PC-9 (cell line): ENCODE measurements around the gene VANGL1.

Experiments
- EZH2 ChIP-seq: fragments of 200-600 bp; sonication (generic); IDR thresholded peaks from 2 replicates; pipeline ENCODE4 v1.8.0; 2017; ENCODE audit warnings: antibody characterized with exemption, low read depth
- TF ChIP-seq, protein P1 (sequence below): fragments of 200-600 bp; sonication (generic); conservative IDR thresholded peaks from 2 replicates; pipeline ENCODE4 v1.6.1; 2017; ENCODE audit warnings: mixed run types, antibody characterized with exemption, mild to moderate bottlenecking, moderate library complexity

DNA sequence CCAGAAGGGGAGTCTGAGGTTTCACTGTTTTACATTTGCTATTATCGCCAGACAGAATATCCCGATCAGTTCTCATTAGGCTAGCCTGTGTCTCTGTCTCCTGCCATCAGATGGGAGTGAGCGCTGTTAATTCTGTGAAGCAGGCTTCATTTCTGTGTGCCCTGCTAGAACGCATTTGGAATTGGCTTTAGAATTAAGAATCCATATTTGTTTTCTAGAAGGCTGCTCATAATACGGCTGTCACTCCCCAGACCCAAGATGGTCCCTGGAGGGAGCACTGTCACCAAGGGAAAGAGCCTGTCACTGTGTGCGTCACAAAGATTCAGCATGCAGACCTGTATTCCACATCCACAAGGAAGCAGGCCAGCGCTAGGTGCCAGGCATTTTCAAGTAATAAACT lies 77.5 kb downstream of the VANGL1 start:
- TF ChIP-seq, protein P1, sequence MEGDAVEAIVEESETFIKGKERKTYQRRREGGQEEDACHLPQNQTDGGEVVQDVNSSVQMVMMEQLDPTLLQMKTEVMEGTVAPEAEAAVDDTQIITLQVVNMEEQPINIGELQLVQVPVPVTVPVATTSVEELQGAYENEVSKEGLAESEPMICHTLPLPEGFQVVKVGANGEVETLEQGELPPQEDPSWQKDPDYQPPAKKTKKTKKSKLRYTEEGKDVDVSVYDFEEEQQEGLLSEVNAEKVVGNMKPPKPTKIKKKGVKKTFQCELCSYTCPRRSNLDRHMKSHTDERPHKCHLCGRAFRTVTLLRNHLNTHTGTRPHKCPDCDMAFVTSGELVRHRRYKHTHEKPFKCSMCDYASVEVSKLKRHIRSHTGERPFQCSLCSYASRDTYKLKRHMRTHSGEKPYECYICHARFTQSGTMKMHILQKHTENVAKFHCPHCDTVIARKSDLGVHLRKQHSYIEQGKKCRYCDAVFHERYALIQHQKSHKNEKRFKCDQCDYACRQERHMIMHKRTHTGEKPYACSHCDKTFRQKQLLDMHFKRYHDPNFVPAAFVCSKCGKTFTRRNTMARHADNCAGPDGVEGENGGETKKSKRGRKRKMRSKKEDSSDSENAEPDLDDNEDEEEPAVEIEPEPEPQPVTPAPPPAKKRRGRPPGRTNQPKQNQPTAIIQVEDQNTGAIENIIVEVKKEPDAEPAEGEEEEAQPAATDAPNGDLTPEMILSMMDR: no peak
- no peak for TF ChIP-seq EZH2
